ENCODE results near the gene PDE6C. TPM values are rescaled to one million over a fixed set of nuclear protein-coding genes. Genes with fewer than 3 reads are reported as not detected.

PDE6C gene
- total and polyA plus RNA-seq, 12 donors = not detected

- peak in 5 of 7 donors; percentile 22 to 42 (median 33) for DNase-seq
- Histone ChIP-seq H3K4me1 (replicated peaks in 1 of 2) (no peaks in the 10 kb centered on the region), H3K27ac (no peak overlapping the region), H3K9me3 (replicated peaks in 1 of 3) (no peaks in the 10 kb centered on the region), H3K4me3 (no peak overlapping the region), H3K36me3 (replicated peaks in 1 of 2) (no peaks in the 10 kb centered on the region), H3K27me3 (peaks cover 14% of the 10 kb centered on the region)
- TF ChIP-seq POLR2A (IDR thresholded peaks at IDR 0.05) (no peak), CTCF (IDR thresholded peaks at IDR 0.05) (no peak)
- intact Hi-C loops (cut with DNase I) = no loop called here
- 42 to 45% (median 44%) methylated on average over 10 of the region's 10 CpGs for WGBS, 4 donors
Measured at GRCh38 chr10:93573051-93573909, 39.1 kb upstream of the PDE6C start.

- 59 to 73% (median 64%) methylated on average over 3 of the region's 3 CpGs for WGBS, 4 donors
- TF ChIP-seq CTCF (IDR thresholded peaks at IDR 0.05) (no peak), POLR2A (IDR thresholded peaks at IDR 0.05) (no peak)
- intact Hi-C loops (cut with DNase I) = no loop called here
- no peaks in the 10 kb centered on the region for H3K4me1 ChIP-seq (replicated peaks in 1 of 2)
- H3K27me3 ChIP-seq = peaks cover 10% of the 10 kb centered on the region
- H3K27ac ChIP-seq = no peak overlapping the region
- no peaks in the 10 kb centered on the region for H3K9me3 ChIP-seq (replicated peaks in 1 of 3)
- DNase-seq = no peak
- H3K36me3 ChIP-seq (replicated peaks in 1 of 2) = no peaks in the 10 kb centered on the region
- no peak overlapping the region for H3K4me3 ChIP-seq
Measured at GRCh38 chr10:93573924-93574323, 38.4 kb upstream of the PDE6C start.

DNA sequence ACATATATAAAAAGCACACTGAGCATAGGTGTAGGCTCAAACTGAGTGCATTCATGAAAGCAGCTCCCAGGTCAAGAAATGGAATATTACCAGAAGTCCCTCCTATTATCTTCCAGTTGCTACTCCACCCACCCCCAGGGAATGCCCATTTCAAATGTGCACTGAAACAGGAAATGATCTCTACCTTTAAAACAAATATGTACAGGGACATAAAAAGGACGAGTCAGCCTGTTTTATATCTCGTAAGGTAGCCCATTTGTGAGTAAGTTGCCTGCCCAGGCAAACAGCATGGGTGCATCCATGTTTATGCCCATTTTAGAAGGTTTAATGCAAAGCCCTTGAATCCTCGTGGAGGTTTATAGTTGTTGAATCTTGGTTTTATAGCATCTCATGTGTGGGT is 35.4 kb upstream of the PDE6C start:
- no peak overlapping the region for H3K4me3 ChIP-seq
- no peak for DNase-seq
- WGBS, 4 donors = 67 to 69% (median 67%) methylated on average over 3 of the region's 3 CpGs

GRCh38 chr10:93577565-93577964 is 34.8 kb upstream of the PDE6C start:
- TF ChIP-seq POLR2A (IDR thresholded peaks at IDR 0.05) (no peak), CTCF (IDR thresholded peaks at IDR 0.05) (no peak)
- Histone ChIP-seq H3K36me3 (replicated peaks in 1 of 2) (no peaks in the 10 kb centered on the region), H3K9me3 (replicated peaks in 1 of 3) (no peaks in the 10 kb centered on the region), H3K27ac (no peak overlapping the region), H3K27me3 (no peaks in the 10 kb centered on the region), H3K4me3 (no peak overlapping the region), H3K4me1 (replicated peaks in 1 of 2) (no peaks in the 10 kb centered on the region)
- intact Hi-C loops (cut with DNase I) = no loop called here
- whole genome bisulfite sequencing, 4 donors = 85 to 89% (median 88%) methylated on average over 3 of the region's 3 CpGs
- no peak for DNase-seq

More for the DNA sequence above, 35.4 kb upstream of the PDE6C start:
- Histone ChIP-seq H3K27me3 (no peaks in the 10 kb centered on the region), H3K27ac (no peak overlapping the region), H3K4me1 (replicated peaks in 1 of 2) (no peaks in the 10 kb centered on the region), H3K9me3 (replicated peaks in 1 of 3) (no peaks in the 10 kb centered on the region), H3K36me3 (replicated peaks in 1 of 2) (no peaks in the 10 kb centered on the region)
- intact Hi-C loops (cut with DNase I) = no loop called here
- TF ChIP-seq CTCF (IDR thresholded peaks at IDR 0.05) (no peak), POLR2A (IDR thresholded peaks at IDR 0.05) (no peak)

All from adrenal gland (tissue), 12 donors.